HEK293T (cell line): ENCODE results near the gene TPK1.
A peak's percentile ranks its signal among the peaks of the same experiment; 100 is the strongest.

ENCODE experiments used
- CTCF ChIA-PET: fragments of 350-600 bp; formaldehyde crosslinking; extraction: SDS; loops from one replicate; lab custom pipeline; 2021; ENCODE audit warnings: antibody characterized with exemption, inconsistent platforms; lab: Yijun Ruan, JAX
- POLR2A ChIA-PET: fragments of 350-600 bp; formaldehyde crosslinking; extraction: SDS; loops from one replicate; lab custom pipeline; 2020; ENCODE audit warnings: antibody characterized with exemption, inconsistent platforms; lab: Yijun Ruan, JAX
- DNase-seq: peaks from one replicate; pipeline ENCODE4 v3.0.0; 2012; ENCODE audit warnings: mixed read lengths; ENCODE audit errors: extremely low spot score
- ARNT ChIP-seq: fragments of 450-650 bp; IDR thresholded peaks from 2 replicates; pipeline ENCODE4 v1.6.1; 2017; ENCODE audit warnings: mild to moderate bottlenecking
- BHLHE40 ChIP-seq: fragments of 450-650 bp; IDR thresholded peaks from 2 replicates; pipeline ENCODE4 v1.6.1; 2016; ENCODE audit warnings: mild to moderate bottlenecking, moderate library complexity, borderline replicate concordance
- CTBP1 ChIP-seq: fragments of 450-650 bp; IDR thresholded peaks from 2 replicates; pipeline ENCODE4 v1.6.1; 2016; ENCODE audit warnings: borderline replicate concordance
- ELF4 ChIP-seq: fragments of 450-650 bp; IDR thresholded peaks from 2 replicates; pipeline ENCODE4 v1.6.1; 2017; ENCODE audit warnings: antibody characterized with exemption
- FOXA1 ChIP-seq: fragments of 450-650 bp; IDR thresholded peaks from 2 replicates; pipeline ENCODE4 v1.6.1; 2016; ENCODE audit warnings: mild to moderate bottlenecking
- FOXK2 ChIP-seq: fragments of 450-650 bp; IDR thresholded peaks from 2 replicates; pipeline ENCODE4 v1.6.1; 2016; ENCODE audit warnings: mild to moderate bottlenecking
- FOXM1 ChIP-seq: fragments of 450-650 bp; IDR thresholded peaks from 2 replicates; pipeline ENCODE4 v1.6.1; 2017; ENCODE audit warnings: mild to moderate bottlenecking, borderline replicate concordance
- HDGF ChIP-seq: fragments of 450-650 bp; IDR thresholded peaks from 2 replicates; pipeline ENCODE4 v1.6.1; 2017; ENCODE audit warnings: antibody characterized with exemption, borderline replicate concordance
- L3MBTL2 ChIP-seq: fragments of 450-650 bp; conservative IDR thresholded peaks from 2 replicates; pipeline ENCODE4 v1.6.1; 2016; ENCODE audit warnings: mild to moderate bottlenecking
- LEF1 ChIP-seq: fragments of 450-650 bp; IDR thresholded peaks from 2 replicates; pipeline ENCODE4 v1.6.1; 2017; ENCODE audit warnings: mild to moderate bottlenecking, borderline replicate concordance
- NFRKB ChIP-seq: fragments of 450-650 bp; IDR thresholded peaks from 2 replicates; pipeline ENCODE4 v1.6.1; 2016; ENCODE audit warnings: mild to moderate bottlenecking, moderate library complexity
- PKNOX1 ChIP-seq: fragments of 450-650 bp; IDR thresholded peaks from 2 replicates; pipeline ENCODE4 v1.6.1; 2016
- SP1 ChIP-seq: fragments of 450-650 bp; IDR thresholded peaks from 2 replicates; pipeline ENCODE4 v1.6.1; 2017
- SUZ12 ChIP-seq: fragments of 450-650 bp; IDR thresholded peaks from 2 replicates; pipeline ENCODE4 v1.6.1; 2016; ENCODE audit warnings: mild to moderate bottlenecking
- TARDBP ChIP-seq: fragments of 450-650 bp; IDR thresholded peaks from 2 replicates; pipeline ENCODE4 v1.6.1; 2016
- ZNF384 ChIP-seq: fragments of 450-650 bp; IDR thresholded peaks from 2 replicates; pipeline ENCODE4 v1.6.1; 2016

The TPK1 gene

GRCh38 chr7:144768633-144769032, 67.2 kb downstream of the TPK1 start:
- no peak for DNase-seq
- POLR2A ChIA-PET = no interaction called here
- no peak for TF ChIP-seq ARNT
- TF ChIP-seq FOXA1 = no peak
- TF ChIP-seq ELF4 = no peak
- no peak for TF ChIP-seq FOXK2
- no peak for TF ChIP-seq SP1
- no peak for TF ChIP-seq NFRKB
- no peak for TF ChIP-seq CTBP1
- no peak for TF ChIP-seq PKNOX1
- no peak for TF ChIP-seq HDGF
- TF ChIP-seq ZNF384 = no peak
- TF ChIP-seq SUZ12 = no peak
- no peak for TF ChIP-seq L3MBTL2
- TF ChIP-seq BHLHE40 = no peak
- CTCF ChIA-PET = no interaction called here

GRCh38 chr7:144763291-144763690, 72.6 kb downstream of the TPK1 start:
- no peak for TF ChIP-seq NFRKB
- no peak for TF ChIP-seq ARNT
- no peak for TF ChIP-seq ELF4
- TF ChIP-seq SP1 = no peak
- POLR2A ChIA-PET = no interaction called here
- DNase-seq = no peak
- CTCF ChIA-PET = interaction anchor here (0.6 kb wide), 1 partner anchor 97 kb away, joined by 3 read pairs; no protein-coding TSS in a partner anchor

- ChIA-PET POLR2A (no interaction called here), CTCF (no interaction called here)
- no peak for DNase-seq
- no peak for TF ChIP-seq CTBP1
- TF ChIP-seq SUZ12 = no peak
- no peak for TF ChIP-seq FOXA1
- TF ChIP-seq BHLHE40 = no peak
- TF ChIP-seq TARDBP = no peak
- no peak for TF ChIP-seq SP1
- no peak for TF ChIP-seq ARNT
- no peak for TF ChIP-seq FOXK2
- TF ChIP-seq L3MBTL2 = no peak
Measured at GRCh38 chr7:144762853-144763252, 73.0 kb downstream of the TPK1 start.

GRCh38 chr7:144761493-144761892, 74.4 kb downstream of the TPK1 start:
- DNase-seq = no peak
- POLR2A ChIA-PET = no interaction called here
- TF ChIP-seq SP1 (no peak), NFRKB (no peak), CTBP1 (no peak), L3MBTL2 (no peak)
- CTCF ChIA-PET = no interaction called here

- POLR2A ChIA-PET = no interaction called here
- no peak for DNase-seq
- CTCF ChIA-PET = interaction anchor here (0.7 kb wide), 1 partner anchor 321 kb away, joined by 3 read pairs; no protein-coding TSS in a partner anchor
- TF ChIP-seq CTBP1 = no peak
- no peak for TF ChIP-seq PKNOX1
- TF ChIP-seq FOXA1 = no peak
- no peak for TF ChIP-seq SP1
- no peak for TF ChIP-seq NFRKB
- no peak for TF ChIP-seq LEF1
- no peak for TF ChIP-seq FOXM1
- no peak for TF ChIP-seq ZNF384
- no peak for TF ChIP-seq ARNT
- TF ChIP-seq L3MBTL2 = no peak
- TF ChIP-seq HDGF = no peak
- no peak for TF ChIP-seq TARDBP
- TF ChIP-seq FOXK2 = no peak
- no peak for TF ChIP-seq ELF4
- TF ChIP-seq BHLHE40 = no peak
- no peak for TF ChIP-seq SUZ12
Measured at GRCh38 chr7:144759653-144760052, 76.2 kb downstream of the TPK1 start.

- no peak for TF ChIP-seq SUZ12
- no peak for TF ChIP-seq FOXM1
- no peak for TF ChIP-seq BHLHE40
- no peak for TF ChIP-seq ARNT
- no peak for TF ChIP-seq NFRKB
- no peak for TF ChIP-seq L3MBTL2
- no peak for TF ChIP-seq HDGF
- no peak for TF ChIP-seq TARDBP
- no peak for TF ChIP-seq ELF4
- ChIA-PET POLR2A (no interaction called here), CTCF (interaction anchor here (0.6 kb wide), 1 partner anchor 13 kb away, joined by 4 read pairs; no protein-coding TSS in a partner anchor)
- no peak for DNase-seq
Measured at GRCh38 chr7:144747936-144748335, 87.9 kb downstream of the TPK1 start.

GRCh38 chr7:144738708-144739314, 97.0 kb downstream of the TPK1 start:
- ChIA-PET CTCF (interaction anchor here (0.5 to 1.5 kb wide), 3 partner anchors 97 to 225 kb away, joined by 3 to 5 read pairs (median 3); partner anchors contain the start of gene TPK1), POLR2A (no interaction called here)
- DNase-seq = peak; percentile 35
- TF ChIP-seq ELF4 = no peak
- no peak for TF ChIP-seq LEF1
- no peak for TF ChIP-seq BHLHE40
- TF ChIP-seq ZNF384 = no peak
- TF ChIP-seq SP1 = no peak
- no peak for TF ChIP-seq SUZ12
- TF ChIP-seq FOXM1 = no peak
- TF ChIP-seq FOXA1 = no peak
- TF ChIP-seq ARNT = no peak
- TF ChIP-seq TARDBP = no peak
- TF ChIP-seq PKNOX1 = no peak
- no peak for TF ChIP-seq HDGF
- TF ChIP-seq FOXK2 = no peak
- no peak for TF ChIP-seq NFRKB
- TF ChIP-seq L3MBTL2 = no peak
- no peak for TF ChIP-seq CTBP1
